Right ventricle myocardium inferior (tissue), 1 donor: ENCODE measurements around the gene ANKRD63. TPM values are rescaled to one million over a fixed set of nuclear protein-coding genes. Genes with fewer than 3 reads are reported as not detected.

ENCODE experiments used
- ATAC-seq: fragments of 200-7000 bp; cut with Tn5 transposase; one replicate; pipeline ENCODE4 v1.9.1; 2020; ENCODE audit warnings: mild to moderate bottlenecking, moderate library complexity
- DNase-seq: peaks from one replicate; pipeline ENCODE4 v3.0.0; 2021; ENCODE audit errors: missing footprints
- intact Hi-C: fragments of 100-400 bp; cut with DNase I; formaldehyde crosslinking; loops from one replicate; pipeline ENCODE4 v1.11.0; 2022
- total RNA-seq: library from RNA; stranded (reverse); fragmentation: NEBNext Ultra II Directional; extraction: Animal tissue kit (Norgen Biotek cat#: 25700); gene quantifications from one replicate; pipeline ENCODE4 v1.2.1, GENCODE V29; 2021
- donor health status: DM: no; HTN: yes; CAD: no; lungs with severe emphysema.

The ANKRD63 gene
- total RNA-seq, 1 donor from 2014 or later: 0.92 TPM

DNA sequence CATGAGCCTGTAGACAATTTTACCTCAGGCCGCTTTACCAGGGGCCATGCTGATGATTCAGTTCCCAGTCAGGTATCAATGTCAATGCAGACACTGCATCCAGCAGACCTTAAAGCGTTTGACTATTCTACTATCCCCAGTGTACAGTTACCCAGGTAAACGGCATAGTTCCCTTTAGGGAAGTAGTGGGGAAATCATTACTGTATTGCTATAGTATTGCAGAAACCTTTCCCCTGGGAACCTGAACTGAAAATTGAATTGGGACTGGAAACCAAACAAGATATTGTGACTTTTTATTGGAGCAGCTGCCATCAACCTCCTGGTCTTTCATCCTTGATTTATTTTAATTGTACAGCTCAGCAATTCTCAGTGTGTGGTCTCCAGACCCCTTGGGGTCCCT lies 34.1 kb upstream of the ANKRD63 start:
- DNase-seq: no peak
- ATAC-seq: no peak
- intact Hi-C loops: no loop called here

DNA sequence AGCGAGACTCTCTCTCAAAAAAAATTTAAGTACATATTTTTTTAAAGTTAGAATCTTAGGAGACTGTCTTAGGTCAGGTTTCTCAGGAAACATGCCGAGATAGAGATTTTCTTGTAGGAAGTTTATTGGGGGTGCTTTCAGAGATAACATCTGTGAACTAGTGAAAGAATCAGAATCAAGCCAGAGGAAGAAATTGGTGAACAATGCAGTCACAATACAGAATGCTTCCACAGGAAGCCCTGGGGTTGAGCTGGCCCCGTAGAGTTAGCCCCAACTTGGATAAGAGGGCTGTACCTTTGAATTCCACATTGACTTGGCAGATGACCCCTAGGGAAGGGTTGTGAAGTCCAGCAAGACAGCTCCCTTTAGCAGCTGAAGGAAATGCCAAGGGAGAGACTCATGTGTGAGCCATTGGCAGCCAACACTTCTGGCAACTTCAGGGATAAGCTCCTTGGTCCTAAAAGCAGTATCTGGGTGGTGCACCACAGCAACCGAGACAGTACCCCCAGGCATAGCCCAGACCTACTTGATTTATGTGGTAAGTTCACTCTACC lies 31.9 kb upstream of the ANKRD63 start:
- DNase-seq (no peak), ATAC-seq (no peak)
- intact Hi-C loops: loop anchor here (5.0 kb wide), 1 partner anchor 97 kb away; no protein-coding TSS in a partner anchor

DNA sequence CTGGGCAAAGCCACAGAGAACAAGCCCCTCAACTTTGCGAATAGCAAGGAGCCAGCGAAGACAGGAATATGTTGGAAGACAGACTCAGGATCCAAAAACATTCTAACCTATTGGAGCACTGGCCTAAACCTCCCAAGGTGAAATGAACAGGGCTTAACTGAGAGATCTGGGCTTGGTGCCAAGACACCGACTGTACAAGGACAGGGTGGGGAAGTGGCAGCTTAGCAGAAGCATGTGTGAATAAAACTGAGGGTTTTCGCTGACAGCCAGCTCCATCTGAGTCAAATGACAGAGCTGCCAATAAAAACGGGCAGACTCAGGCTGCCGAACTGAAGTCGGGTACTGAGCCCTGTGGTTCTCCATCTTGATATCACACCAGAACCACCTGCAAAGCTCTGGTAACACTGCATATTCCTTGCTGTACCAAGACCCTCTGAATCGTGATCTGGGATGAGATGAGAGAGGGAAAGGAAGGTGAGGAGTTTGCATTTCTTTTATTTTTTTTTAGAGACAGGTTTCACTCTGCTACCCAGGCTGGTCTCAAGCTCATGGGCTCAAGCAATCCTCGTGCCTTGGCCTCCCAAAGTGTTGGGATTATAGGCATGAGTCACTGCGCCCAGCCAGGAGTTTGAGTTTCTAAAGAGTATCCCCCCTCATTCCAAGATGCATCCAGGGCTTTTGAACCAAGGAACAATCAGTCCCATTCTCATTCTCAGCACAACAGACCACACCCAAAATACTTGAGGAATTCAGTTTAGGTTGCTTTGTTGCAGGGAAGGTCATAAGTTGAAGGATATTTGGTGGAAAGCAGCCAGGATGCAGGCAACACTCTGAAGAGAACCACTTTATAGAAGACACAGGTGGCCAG lies 30.9 kb upstream of the ANKRD63 start:
- ATAC-seq: peak; percentile 65
- intact Hi-C loops: loop anchor here (5.0 kb wide), 1 partner anchor 96 kb away; no protein-coding TSS in a partner anchor
- DNase-seq: no peak

DNA sequence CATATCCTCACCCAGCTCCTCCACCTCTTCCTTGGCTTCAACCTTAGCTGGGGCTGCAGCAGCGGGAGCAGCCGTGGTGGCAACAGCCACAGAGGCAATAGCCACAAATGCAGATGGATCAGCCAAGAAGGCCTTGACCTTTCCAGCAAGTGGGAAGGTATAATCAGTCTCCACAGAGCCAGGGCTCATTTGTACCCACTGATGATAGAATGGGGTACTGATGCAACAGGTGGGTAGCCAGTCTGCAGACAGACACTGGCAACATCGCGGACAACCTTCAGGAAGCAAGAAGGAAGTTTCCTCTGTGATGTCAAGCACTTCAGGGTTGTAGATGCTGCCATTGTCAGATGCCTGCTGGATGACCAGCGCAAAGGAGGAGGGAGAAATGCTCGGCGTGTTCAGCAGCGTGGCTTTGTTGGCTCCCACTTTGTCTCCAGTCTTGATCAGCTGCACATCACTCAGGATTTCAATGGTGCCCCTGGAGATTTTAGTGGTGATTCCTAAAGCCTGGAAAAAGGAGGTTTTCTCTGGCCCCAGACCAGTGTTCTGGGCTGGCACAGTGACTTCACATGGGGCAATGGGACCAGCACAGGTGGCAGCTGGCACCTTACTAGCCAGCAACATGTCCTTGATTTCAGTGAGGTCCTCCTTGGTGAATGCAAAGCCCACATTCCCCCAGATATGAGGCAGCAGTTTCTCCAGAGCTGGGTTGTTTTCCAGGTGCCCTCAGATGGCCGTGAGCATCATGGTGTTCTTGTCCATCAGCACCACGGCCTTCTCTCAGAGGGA lies 29.7 kb upstream of the ANKRD63 start:
- no peak for DNase-seq
- no peak for ATAC-seq
- intact Hi-C loops: loop anchor here (5.0 kb wide), 1 partner anchor 95 kb away; no protein-coding TSS in a partner anchor

DNA sequence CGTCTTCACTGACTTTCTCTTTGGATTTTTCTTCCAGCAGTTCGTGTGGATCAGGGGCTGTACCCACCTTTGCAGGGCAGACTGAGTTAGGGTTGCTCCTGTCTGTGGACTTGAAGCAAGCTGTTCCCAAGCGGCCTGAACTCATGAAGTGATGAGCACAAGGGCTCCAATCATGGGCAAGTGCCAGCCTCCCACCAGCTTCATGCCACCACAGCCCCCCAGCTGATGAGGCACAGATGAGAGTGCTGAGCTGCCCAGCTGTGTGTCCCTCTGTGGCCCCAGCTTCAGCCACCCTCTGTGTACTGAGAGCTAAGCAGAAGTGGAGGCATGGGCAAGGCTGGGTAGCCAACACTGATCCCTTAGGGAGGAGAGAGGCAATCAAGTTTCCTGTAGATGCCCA lies 28.1 kb upstream of the ANKRD63 start:
- no peak for ATAC-seq
- DNase-seq: no peak
- intact Hi-C loops: loop anchor here (1.0 to 5.0 kb wide), 2 partner anchors 32 to 94 kb away; no protein-coding TSS in a partner anchor

DNA sequence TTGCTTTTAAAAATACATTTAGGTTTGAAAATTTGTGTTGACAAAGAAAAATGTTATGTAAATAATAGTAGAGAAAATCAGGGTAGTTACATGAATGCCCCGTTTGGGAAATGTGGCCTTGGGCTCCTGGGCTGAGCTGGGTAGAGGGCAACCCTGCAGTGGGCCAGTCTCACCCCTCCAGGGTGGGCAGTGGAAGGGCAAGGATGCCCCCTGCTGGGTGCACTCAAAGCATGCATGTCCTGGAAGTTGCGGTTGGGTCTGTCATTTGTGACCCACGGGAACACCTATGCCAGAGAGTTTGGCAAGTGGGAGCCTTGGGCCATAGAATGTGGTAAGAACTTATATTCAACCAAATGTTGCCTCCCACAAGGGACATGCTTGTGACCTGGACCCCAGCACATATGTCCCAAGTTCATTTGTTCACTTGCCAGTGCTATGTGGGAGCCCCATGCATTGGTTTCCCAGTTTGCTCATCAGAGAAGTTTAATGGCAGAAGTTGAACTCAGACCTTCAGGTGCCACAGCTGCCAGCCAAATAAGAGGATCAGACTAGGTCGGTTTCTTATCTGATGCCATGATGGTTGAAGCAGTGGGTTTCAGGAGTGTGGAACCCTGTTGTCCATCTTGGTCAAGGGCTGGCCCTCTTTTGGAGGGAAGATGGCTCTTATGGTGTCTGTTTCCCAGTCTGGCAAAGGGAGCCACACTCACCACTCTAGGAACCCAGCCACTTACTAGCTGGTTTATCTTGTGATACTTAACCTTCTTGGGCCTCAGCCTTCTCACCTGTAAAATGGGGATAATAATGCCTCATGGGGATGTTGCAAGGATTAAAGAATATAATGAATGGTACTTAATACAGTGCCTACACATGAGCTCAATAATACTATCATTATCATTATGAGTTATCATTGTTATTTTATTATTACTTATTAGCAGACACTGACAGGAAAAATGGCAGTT lies 27.4 kb upstream of the ANKRD63 start:
- peak; percentile 74 for ATAC-seq
- intact Hi-C loops: loop anchor here (1.0 to 5.0 kb wide), 2 partner anchors 31 to 93 kb away; no protein-coding TSS in a partner anchor
- peak; percentile 81 for DNase-seq

DNA sequence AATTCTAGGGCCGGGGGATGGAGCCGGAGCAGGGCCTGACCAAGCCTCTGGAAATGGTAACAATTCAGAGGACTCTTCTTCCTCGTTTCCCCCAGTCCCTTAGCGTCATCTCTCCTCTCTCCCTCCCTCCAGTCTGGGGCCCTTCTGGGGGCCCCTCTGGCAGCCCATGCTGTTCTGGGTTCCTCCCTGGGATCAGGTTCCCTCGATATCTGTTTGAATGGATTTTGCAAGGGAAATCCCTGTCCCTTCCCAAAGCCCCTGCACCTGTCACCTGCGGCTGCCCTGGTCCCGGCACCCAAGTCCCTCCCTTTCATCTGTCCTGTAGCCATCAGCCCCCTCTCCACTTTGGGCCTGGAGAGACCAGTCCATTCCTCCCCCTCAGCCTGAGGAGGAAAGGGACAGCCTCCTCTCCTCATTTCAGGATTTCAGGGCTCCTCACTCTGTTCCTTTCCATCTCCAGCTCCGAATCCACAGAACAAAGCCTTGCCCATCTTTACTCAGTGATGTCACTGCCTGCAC lies 26.5 kb upstream of the ANKRD63 start:
- DNase-seq: no peak
- no peak for ATAC-seq
- intact Hi-C loops: no loop called here

DNA sequence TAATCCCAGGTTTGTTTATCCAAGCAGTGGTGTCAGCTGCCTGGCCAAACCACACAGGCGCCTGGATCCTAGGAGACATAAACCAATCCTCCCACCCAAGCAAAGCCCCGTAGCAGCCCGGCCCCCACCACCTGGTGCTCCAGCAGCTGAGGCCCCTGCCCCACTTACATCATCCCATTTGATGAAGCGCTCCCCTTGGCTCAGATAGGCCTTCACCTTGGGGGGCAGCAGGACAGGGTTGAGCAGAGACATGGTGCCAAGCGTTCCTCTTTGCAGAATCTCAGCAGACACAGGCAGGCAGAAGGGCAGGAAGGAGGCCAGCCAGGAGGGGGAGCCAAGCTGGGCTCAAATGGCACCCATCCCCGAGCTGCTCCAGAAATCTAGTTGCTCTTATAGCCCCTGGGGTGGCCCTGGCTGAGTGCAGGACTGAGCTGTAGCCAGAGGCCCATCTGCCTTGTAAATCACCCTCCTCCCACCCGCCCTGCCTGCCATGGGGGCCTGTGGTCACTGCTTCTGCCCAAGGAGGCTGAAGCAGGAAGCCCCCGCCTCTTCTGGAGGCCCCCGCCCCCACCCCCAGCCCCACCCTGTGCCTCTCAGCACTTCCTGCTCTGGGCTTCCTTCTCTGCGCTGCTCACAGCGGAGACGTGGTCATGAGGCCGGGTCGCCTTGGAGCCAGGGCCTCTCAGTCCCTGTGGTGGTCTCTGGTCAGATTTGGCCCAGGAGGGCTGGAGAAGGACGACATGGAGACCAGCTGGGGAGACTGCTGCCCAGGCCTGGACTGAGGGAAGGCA lies 24.8 kb upstream of the ANKRD63 start, which contains the start of gene PLCB2:
Gene PLCB2, minus strand, starts transcription at position 515 of the 791 bp plus-strand sequence. Its CDS starts 263 bp downstream, at position 252.
- intact Hi-C loops: no loop called here
- DNase-seq (peak; percentile 81), ATAC-seq (peak; percentile 57)

DNA sequence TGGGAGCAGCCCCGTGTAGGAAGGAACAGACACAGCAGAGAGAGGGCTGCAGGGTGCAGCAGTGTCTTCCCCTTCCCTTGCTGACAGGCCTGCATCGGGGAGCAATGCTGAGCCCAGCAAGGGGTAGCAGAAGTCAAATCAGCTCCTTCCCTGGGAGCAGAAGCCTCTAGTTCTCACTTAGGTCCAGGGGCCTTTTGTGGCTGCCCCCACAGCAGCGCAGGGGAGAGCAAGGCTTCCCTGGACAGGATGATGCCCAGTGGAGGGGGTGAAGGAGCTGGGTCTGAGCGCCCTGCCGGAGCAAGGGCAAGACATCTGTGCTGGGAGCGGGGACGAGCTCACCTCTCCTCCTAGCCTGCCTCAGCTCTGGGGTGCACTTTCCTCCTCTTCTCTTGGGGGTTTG lies 24.0 kb upstream of the ANKRD63 start:
- DNase-seq (no peak), ATAC-seq (no peak)
- intact Hi-C loops: no loop called here

DNA sequence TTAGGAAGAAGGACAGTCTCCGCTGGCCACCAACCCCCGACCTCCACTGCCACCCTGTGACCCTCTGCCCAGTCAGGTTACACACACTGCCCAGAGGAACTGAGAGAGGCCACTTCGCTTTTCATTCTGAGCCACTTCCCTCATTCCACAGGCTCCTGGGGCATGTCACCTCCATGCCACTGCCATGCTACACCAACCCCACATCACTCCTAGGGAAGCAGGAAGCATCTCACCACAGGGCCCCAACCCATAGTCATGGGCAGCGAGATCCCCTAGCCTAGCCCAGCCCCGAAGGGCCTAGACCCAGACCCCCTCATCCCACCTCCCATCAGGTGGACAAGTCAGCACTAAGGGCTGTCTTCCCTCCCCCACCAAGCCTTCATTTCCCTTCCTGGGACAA lies 23.5 kb upstream of the ANKRD63 start:
- DNase-seq (no peak), ATAC-seq (no peak)
- intact Hi-C loops: no loop called here

DNA sequence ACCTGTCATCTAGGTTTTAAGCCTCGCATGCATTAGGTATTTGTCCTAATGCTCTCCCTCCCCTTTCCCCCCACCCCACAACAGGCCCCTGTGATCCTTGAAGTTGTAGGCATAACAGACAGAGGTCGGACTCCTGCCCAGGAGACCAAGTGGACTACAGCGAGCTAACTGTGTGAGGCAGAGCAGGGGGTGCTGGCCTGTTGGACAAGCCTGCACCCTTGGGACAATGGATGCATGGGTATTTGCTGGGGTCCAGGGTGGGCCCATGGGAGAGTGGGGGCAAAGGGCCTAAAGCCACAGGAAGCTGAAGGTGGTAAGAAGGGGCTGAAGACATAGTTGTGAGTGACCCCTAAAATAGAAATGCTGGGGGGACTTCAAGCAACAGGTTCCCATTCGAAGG lies 22.4 kb upstream of the ANKRD63 start:
- ATAC-seq: no peak
- DNase-seq: no peak
- intact Hi-C loops: no loop called here

DNA sequence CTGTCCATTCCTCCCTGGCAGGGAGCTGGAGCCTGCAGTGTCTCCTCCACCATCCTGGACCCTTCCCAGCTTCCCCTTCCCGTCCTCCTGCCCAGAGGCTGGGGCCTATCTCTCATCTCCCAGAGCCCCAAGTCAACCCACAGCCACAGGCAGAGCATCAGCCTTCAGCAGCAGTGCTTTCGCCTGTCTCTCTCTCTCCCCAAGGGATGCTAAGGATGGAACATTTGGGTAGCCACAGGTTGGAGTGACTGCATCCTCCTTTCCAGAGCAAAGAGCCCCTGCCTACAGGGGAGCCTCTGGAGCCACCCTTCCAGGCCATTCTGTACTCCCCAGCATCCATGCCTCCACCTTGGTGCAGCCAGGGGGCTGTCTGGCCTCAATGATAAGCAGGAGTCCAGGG lies 20.7 kb upstream of the ANKRD63 start:
- ATAC-seq (no peak), DNase-seq (no peak)
- intact Hi-C loops: no loop called here

DNA sequence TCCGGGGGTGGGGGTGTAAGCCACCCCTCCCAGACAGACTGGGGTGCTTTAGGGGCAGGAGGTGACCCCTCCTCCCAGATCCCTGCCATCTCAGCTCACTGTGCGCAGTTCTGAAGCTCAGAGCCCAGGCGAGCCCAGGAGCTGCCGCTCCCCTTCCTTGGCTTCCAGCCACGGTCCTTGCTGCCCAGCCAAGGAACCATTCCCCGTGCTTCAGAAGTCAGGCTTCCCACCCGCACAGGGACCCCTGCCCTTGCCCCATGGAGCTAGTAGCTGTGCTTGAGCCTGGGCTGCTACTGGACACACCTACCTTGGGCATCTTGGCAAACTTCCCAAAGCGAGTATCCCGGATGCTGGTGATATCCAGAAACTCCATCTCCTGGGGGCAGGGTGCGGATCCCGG lies 20.1 kb upstream of the ANKRD63 start:
- intact Hi-C loops: no loop called here
- ATAC-seq: no peak
- no peak for DNase-seq

DNA sequence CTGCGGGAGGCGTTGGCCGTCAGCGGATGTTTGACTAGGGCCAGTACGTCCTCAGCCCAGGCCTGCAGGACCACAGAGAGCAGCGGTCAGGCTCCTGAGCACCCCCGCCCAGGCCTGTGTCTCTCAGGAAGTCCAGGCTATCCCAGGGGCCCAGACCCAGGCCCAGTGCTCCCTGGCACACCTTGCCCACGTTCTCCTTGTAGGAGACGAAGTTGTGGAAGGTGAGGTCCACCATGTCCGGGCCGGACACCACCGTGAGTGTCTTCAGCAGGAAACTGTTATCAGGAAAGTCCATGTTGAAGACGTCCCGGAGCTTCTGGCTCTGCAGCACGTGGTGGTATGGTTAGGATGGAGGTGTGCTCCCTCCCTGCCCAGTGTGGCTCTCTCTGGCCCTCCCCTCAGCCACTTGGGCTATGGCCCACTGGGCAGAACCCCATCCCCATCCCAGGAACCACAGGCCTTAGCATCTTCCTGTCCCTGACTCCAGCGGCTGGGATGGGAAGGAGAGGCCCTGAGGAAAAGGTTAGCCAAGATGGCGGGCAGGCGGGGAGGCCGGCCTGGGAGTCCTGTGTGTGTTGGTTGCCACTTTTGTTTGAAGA lies 19.5 kb upstream of the ANKRD63 start:
- no peak for DNase-seq
- no peak for ATAC-seq
- intact Hi-C loops: no loop called here

DNA sequence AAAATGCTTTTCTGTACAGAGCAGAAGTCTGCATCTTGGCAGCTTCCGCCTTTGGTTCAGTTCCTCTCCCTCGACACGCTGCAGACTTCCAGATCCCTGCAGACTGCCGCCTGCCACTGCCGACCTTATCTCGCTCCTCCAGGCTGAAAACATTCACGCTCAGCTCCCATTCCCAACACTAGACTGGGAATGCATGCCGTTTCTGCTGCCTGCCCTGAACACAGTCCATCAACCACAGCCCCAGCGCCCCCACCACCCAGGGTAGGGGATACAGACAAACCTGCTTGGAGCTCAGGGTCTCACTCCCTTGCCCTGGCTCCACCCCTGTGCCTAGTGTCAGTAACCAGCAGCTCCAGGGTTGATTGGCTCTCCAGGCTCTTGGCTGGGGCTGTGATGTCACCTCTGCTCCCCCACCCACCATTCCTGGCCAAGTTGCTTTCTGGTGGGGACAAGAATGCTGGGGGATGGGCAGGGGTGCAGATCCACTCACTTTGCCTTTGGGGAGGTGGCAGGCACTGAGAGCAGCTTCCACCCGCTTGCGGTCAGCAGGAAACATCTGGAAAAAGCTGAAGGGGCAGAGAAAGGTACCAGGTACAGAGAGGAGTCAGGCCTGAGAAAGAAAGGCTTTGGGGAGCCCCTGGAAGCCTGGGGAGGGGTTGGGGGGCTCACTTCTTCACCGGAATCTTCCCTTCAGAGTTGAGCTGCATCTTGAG lies 18.8 kb upstream of the ANKRD63 start:
- intact Hi-C loops: no loop called here
- DNase-seq (no peak), ATAC-seq (peak; percentile 43)

DNA sequence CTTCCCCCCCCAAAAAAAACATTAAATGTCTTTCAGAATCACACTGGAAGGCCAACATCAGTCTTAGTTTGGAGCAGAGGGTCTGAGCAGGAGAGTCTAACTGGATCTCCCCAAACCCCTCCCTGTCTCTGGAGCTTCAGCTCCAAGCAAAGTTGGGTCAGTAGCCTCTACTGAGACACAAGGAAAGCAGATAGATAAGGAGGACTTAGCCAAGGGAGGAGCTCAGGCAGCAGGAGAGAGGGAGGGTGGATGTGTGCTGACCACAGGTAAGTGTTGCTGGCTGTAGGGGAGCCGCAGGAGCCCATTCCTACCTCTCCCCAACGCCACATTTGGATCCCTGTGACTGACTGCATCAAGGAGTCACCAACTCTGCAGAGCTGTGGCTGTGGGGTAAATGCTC lies 17.9 kb upstream of the ANKRD63 start:
- intact Hi-C loops: no loop called here
- no peak for DNase-seq
- no peak for ATAC-seq
